ENCODE results near the gene CHADL. TPM values are rescaled to one million over a fixed set of nuclear protein-coding genes. Genes with fewer than 3 reads are reported as not detected.

Gene CHADL
- total RNA-seq, 4 donors from 2014 or later, result 0.85 to 3.4 (median 2.0) TPM; not detected in 1

DNA sequence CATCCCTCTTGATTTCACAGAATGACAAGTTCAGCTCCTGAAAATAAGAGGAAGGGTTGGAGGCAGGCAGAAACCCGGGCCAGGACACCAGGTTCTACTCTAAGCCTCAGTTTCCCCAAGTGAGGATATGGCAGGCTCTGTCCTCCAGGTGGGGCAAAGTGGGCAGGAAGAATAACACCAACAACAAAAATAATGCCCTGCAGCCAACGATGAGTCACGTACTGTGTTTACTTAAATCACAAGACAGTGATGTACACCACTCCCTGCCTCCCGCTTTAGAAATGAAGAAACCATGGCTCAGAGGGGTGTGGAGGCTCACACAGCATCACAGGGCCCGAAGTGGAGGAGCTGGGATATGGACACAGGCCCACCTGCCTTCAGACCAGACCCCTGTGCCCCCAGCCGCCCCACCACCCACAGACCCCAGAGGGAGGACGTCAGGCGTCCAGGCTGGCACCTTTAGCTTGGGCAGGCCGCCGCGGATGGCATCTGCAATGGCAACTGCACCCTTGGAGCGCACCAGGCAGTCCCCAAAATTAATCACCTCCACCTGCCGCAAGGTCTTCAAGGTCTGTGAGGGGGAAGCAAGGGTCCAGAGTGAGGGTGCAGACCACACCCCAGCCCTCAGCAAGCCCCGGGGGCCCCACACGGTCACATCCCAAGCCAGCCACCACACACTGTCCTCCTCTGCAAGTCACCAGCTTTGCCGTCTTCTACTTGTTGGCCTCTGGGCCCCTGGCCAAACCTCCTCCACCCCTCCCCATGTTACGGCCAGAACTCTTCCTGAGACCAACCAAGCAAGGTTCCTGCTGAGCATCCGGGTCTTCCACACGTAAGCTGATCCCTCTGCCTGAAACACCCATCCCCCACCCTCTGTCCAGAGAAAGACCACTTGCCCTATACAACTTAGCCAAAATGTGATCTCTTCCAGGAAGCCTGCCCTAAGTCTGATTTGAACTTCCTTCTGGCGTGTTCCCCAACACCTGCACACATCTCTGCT is 15.8 kb upstream of the CHADL start:
- TF ChIP-seq, protein P1, sequence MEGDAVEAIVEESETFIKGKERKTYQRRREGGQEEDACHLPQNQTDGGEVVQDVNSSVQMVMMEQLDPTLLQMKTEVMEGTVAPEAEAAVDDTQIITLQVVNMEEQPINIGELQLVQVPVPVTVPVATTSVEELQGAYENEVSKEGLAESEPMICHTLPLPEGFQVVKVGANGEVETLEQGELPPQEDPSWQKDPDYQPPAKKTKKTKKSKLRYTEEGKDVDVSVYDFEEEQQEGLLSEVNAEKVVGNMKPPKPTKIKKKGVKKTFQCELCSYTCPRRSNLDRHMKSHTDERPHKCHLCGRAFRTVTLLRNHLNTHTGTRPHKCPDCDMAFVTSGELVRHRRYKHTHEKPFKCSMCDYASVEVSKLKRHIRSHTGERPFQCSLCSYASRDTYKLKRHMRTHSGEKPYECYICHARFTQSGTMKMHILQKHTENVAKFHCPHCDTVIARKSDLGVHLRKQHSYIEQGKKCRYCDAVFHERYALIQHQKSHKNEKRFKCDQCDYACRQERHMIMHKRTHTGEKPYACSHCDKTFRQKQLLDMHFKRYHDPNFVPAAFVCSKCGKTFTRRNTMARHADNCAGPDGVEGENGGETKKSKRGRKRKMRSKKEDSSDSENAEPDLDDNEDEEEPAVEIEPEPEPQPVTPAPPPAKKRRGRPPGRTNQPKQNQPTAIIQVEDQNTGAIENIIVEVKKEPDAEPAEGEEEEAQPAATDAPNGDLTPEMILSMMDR (IDR thresholded peaks at IDR 0.05; ENCODE audit: low read depth), result no peak

DNA sequence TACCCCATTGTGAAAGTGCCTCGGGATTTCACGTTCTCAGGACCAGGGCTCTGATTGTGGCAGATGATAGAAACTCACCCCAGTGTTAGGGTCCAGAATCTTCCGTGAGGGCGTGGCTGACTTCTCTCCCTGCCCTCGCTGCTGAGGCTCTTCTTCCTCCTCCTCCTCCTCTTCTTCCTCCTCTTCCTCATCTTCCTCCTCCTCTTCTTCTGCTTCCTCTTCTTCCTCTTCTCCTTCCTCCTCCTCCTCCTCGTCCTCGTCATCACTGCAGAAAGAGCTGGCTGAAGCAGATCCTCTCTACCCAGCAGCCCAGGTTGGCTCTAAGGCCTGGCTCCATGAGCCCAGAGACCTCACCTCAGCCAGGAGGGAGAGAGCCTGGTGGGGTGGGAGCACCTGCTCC is 13.5 kb upstream of the CHADL start:
- TF ChIP-seq, protein P1 (IDR thresholded peaks at IDR 0.05; ENCODE audit: low read depth), result no peak

DNA sequence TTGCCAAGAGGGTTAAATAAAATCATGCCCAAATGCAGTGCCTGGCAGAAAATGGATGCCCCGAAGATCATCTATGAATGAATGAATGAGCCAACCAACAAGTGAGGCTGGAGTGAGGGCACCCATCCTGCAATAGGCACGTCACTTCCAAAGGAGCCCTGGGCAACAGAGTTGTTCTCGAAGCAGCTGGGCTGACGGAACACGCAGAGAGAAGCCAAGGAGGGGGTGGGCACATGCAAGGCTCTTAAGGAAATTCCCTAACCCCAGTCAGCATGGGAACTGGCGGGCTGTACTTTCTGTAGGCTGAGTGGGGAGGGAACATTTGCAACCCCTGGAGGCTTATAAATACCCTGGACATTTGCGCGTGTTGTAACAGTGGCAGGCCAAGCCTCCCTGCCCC is 11.6 kb upstream of the CHADL start:
- TF ChIP-seq, protein P1 (IDR thresholded peaks at IDR 0.05; ENCODE audit: low read depth), result no peak

DNA sequence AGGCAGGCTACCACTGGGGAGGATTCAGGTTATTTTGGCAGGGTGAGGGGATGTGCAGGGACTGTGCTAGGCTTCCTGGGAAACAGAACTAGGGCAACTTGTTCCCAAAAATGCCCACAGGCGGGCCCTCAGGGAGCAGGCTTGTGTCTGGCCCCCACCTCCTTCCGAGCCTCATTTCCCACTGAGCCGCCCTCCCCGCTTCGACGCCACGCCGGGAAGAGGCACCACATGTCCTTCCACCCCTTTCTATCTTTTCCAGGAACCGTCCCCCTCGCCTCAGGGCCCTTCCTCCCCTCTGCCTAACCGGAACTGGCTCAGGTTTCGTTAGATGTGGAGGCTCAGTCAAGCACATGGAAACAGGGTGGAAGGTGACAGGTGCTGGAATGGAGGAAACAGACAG is 9.4 kb upstream of the CHADL start:
- TF ChIP-seq, protein P1 (IDR thresholded peaks at IDR 0.05; ENCODE audit: low read depth), result no peak

DNA sequence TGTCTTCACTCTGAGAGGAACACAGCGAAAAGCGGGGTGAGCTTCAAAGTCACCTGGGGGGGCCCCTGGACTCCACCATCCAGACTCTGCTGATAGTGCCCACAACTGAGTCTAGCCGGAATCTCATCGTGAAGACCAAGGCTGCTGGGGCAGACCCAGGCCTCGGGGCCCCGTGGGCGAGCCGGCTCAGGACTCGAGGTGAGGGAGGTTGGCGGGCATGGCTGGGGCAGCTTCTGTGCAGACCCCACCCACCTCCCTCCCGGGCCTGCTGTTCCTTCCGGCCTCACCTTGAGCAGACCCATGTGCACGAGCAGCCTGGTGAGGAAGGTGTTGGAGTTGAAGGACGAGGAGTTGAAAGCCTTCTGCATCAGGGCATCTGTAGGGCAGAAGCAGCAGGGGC is 8.7 kb upstream of the CHADL start:
- TF ChIP-seq, protein P1 (IDR thresholded peaks at IDR 0.05; ENCODE audit: low read depth), result no peak

DNA sequence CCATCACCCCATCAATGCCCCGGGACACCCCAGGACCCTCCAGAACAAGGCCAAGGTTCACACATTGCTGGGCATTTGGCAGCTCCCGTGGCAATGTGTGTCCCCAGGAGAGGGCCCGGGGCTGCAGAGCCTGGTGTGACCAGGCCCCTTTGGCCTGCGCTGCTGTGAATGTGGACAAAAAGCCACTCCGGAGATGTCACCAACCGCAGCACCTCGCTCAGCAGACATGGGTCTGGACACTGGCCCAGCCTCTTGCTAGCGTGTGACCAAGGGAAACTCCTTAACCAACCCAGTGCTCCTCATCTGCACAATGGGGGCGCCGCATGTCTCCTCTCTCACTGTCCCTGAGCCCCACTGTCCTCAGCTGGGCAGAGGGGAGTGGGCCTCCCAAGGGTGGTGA is 8.0 kb upstream of the CHADL start:
- TF ChIP-seq, protein P1 (IDR thresholded peaks at IDR 0.05; ENCODE audit: low read depth), result no peak

DNA sequence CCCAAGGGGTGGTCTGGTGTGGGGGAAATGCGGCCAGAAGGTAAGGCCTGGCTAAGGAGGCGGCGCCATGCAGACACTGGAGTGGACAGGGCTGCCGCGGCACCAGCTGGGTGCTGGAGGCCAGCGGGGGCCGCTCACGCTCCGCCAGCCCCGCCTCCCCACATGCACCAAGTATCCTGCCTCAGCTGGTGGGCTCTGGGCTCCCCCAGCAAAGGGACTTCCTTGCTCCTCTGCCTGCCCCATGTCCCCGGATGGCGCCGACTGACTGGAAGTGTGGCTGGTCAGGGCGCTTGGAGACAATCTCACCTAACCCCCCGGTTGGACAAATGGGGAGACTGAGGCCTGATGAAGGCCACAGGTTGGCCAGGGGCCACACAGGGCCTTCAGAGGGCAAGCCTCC is 7.6 kb upstream of the CHADL start:
- TF ChIP-seq, protein P1 (IDR thresholded peaks at IDR 0.05; ENCODE audit: low read depth), result no peak
